K562 (cell line): Measurements from ENCODE around the gene KSR2. TPM values are rescaled to one million over a fixed set of nuclear protein-coding genes. Genes with fewer than 3 reads are reported as not detected.

Source experiments
- ATAC-seq: fragments of 200-7000 bp; cut with Tn5 transposase; 3 replicates; pipeline ENCODE4 v1.9.1; 2020; ENCODE audit warnings: moderate library complexity
- BruUV-seq: library from RNA; stranded (reverse); fragments of 400-500 nt; replicated peaks from 2 replicates; lab custom pipeline; 2021; lab: Mats Ljungman, UMichigan
- CTCF ChIA-PET: fragments of 300-600 bp; formaldehyde crosslinking; extraction: SDS; loops from one replicate; lab custom pipeline; 2021; ENCODE audit warnings: low intra/inter-chr PET ratio; lab: Yijun Ruan, JAX
- POLR2A ChIA-PET: fragments of 300-600, 350-650 bp; sonication (Branson Sonifier 250); formaldehyde crosslinking; extraction: SDS; loops from one replicate; lab custom pipeline; 2021; ENCODE audit warnings: antibody characterized with exemption, inconsistent platforms; lab: Yijun Ruan, JAX
- DNase-seq, 4 experiments: peaks; one replicate each; pipeline versions ENCODE4 v3.0.0 to v3.0.0-alpha.2; 2011 to 2018; ENCODE audit warnings: low spot score in 3 of 4, mixed read lengths in 3 of 4; ENCODE audit errors: extremely low read depth in 1 of 4
- FAIRE-seq: peaks from 2 replicates; lab custom pipeline; 2011; peaks lifted over from hg19 to GRCh38; lab: Jason Lieb, UNC
- H2AFZ ChIP-seq: 2 replicates; pipeline ENCODE4 v1.6.0; 2011; ENCODE audit warnings: low read depth, low read length, control low read depth, inconsistent platforms
- H3K27ac ChIP-seq: fragments of 200-600 bp; 3 replicates; pipeline ENCODE4 v1.8.0; 2011; ENCODE audit warnings: low read depth, mild to moderate bottlenecking, control low read depth, inconsistent platforms, low read length, moderate library complexity, mixed read lengths; ENCODE audit errors: extremely low read depth
- H3K27me3 ChIP-seq, 2 experiments: fragments of 300-600 bp in 1 of 2; 2 replicates in 1 of 2; 3 replicates in 1 of 2; pipeline versions ENCODE4 v1.6.0 to v1.8.0; 2011; ENCODE audit warnings: inconsistent platforms in 2 of 2, low read length in 2 of 2, mild to moderate bottlenecking in 1 of 2, mixed read lengths in 1 of 2, moderate library complexity in 1 of 2; ENCODE audit not compliant: control insufficient read depth in 2 of 2, insufficient read depth in 2 of 2
- H3K36me3 ChIP-seq: fragments of 300-600 bp; 3 replicates; pipeline ENCODE4 v1.8.0; 2011; ENCODE audit warnings: mild to moderate bottlenecking, low read length, inconsistent platforms; ENCODE audit not compliant: control insufficient read depth, insufficient read depth
- H3K4me1 ChIP-seq, 2 experiments: fragments of 200-600 bp in 1 of 2; replicated peaks in 1 of 2; 2 replicates in 1 of 2; 3 replicates in 1 of 2; pipeline versions ENCODE4 v1.5.1 to v1.8.0; 2011; ENCODE audit warnings: inconsistent platforms in 2 of 2, low read length in 2 of 2, mild to moderate bottlenecking in 1 of 2, mixed read lengths in 1 of 2, moderate library complexity in 1 of 2; ENCODE audit not compliant: control insufficient read depth in 2 of 2, insufficient read depth in 2 of 2
- H3K4me2 ChIP-seq: 2 replicates; pipeline ENCODE4 v1.6.1; 2011; ENCODE audit warnings: low read length, control low read depth, inconsistent platforms, mixed read lengths; ENCODE audit not compliant: insufficient read depth
- H3K4me3 ChIP-seq: fragments of 200-600 bp; sonication (generic), shearing (Covaris generic); 2 replicates; pipeline ENCODE4 v1.5.1; 2016; ENCODE audit warnings: control low read depth, inconsistent platforms
- H3K79me2 ChIP-seq: fragments of 200-600 bp; 3 replicates; pipeline ENCODE4 v1.8.0; 2011; ENCODE audit warnings: low read length, inconsistent platforms; ENCODE audit not compliant: control insufficient read depth, insufficient read depth
- H3K9ac ChIP-seq, 2 experiments: 2 replicates each; pipeline versions ENCODE4 v1.6.0 to v1.6.1; 2011; ENCODE audit warnings: low read depth in 2 of 2, low read length in 2 of 2, control low read depth in 1 of 2, inconsistent platforms in 1 of 2, mild to moderate bottlenecking in 1 of 2, mixed read lengths in 1 of 2; ENCODE audit not compliant: insufficient read depth in 1 of 2
- H3K9me1 ChIP-seq: one replicate; pipeline ENCODE4 v1.6.0; 2011; ENCODE audit warnings: inconsistent platforms, mild to moderate bottlenecking, low read length, moderate library complexity; ENCODE audit not compliant: control insufficient read depth, insufficient read depth
- H3K9me3 ChIP-seq: replicated peaks from 2 replicates; pipeline ENCODE4 v1.5.1; 2011; ENCODE audit warnings: low read depth, low read length, inconsistent platforms; ENCODE audit not compliant: control insufficient read depth, insufficient read depth
- H4K20me1 ChIP-seq: replicated peaks from 2 replicates; pipeline ENCODE4 v1.6.1; 2011; ENCODE audit warnings: low read length, inconsistent platforms, mixed read lengths; ENCODE audit not compliant: control insufficient read depth, insufficient read depth
- ARID3A ChIP-seq: IDR thresholded peaks from 2 replicates; pipeline ENCODE4 v1.6.1; 2012; ENCODE audit warnings: low read depth, low read length, improper control_type of control experiment, borderline replicate concordance
- ATF4 ChIP-seq: fragments of 450-650 bp; formaldehyde crosslinking; IDR thresholded peaks from 2 replicates; pipeline ENCODE4 v1.4.0; 2022; ENCODE audit warnings: mild to moderate bottlenecking, moderate library complexity
- DACH1 ChIP-seq: fragments of 450-650 bp; IDR thresholded peaks from 2 replicates; pipeline ENCODE4 v1.6.1; 2018; ENCODE audit not compliant: partially characterized antibody
- HMGN3 ChIP-seq: IDR thresholded peaks from 2 replicates; pipeline ENCODE4 v1.6.1; 2011; ENCODE audit warnings: borderline replicate concordance, low read depth, mild to moderate bottlenecking, mixed read lengths, low read length; ENCODE audit not compliant: insufficient read length; ENCODE audit errors: extremely low read depth
- NCOA2 ChIP-seq, 2 experiments: fragments of 450-650 bp; IDR thresholded peaks; 2 replicates each; pipeline ENCODE4 v1.6.1; 2018; ENCODE audit warnings: mild to moderate bottlenecking in 2 of 2, moderate library complexity in 1 of 2; ENCODE audit not compliant: partially characterized antibody in 2 of 2
- NFE2 ChIP-seq: IDR thresholded peaks from 2 replicates; pipeline ENCODE4 v1.6.1; 2014; ENCODE audit warnings: antibody characterized with exemption, low read depth
- NR2C1 ChIP-seq, 2 experiments: fragments of 450-650 bp; IDR thresholded peaks; 2 replicates each; pipeline ENCODE4 v1.6.1; 2017; ENCODE audit warnings: mild to moderate bottlenecking in 2 of 2, antibody characterized with exemption in 1 of 2, inconsistent platforms in 1 of 2, missing compliant biosample characterization in 1 of 2, missing genetic modification characterization in 1 of 2
- PURB ChIP-seq: sonication (generic); formaldehyde crosslinking; IDR thresholded peaks from 2 replicates; pipeline ENCODE4 v1.9.0; 2021; ENCODE audit warnings: low read depth, mild to moderate bottlenecking, missing genetic modification reagents
- SRSF3 ChIP-seq: fragments of 200-400 bp; formaldehyde crosslinking; IDR thresholded peaks from 2 replicates; pipeline ENCODE4 v1.6.1; 2016; ENCODE audit warnings: mild to moderate bottlenecking, low read length, moderate library complexity; ENCODE audit not compliant: insufficient read depth
- SRSF9 ChIP-seq: fragments of 200-400 bp; formaldehyde crosslinking; IDR thresholded peaks from 2 replicates; pipeline ENCODE4 v1.6.1; 2017; ENCODE audit warnings: low read depth, low read length, borderline replicate concordance
- TARDBP ChIP-seq: fragments of 450-650 bp; IDR thresholded peaks from 2 replicates; pipeline ENCODE4 v1.6.1; 2016
- ZBTB1 ChIP-seq: sonication (generic); formaldehyde crosslinking; IDR thresholded peaks from 2 replicates; pipeline ENCODE4 v1.8.1; 2023; ENCODE audit warnings: missing genetic modification reagents, low read depth, mild to moderate bottlenecking, borderline replicate concordance
- ZBTB7A ChIP-seq: IDR thresholded peaks from 2 replicates; pipeline ENCODE4 v1.6.1; 2011; ENCODE audit warnings: low read depth, mild to moderate bottlenecking, low read length, moderate library complexity, borderline replicate concordance; ENCODE audit not compliant: control insufficient read depth
- ZNF197 ChIP-seq: fragments of 200-800 bp; sonication (Bioruptor generic); IDR thresholded peaks from 2 replicates; pipeline ENCODE4 v1.6.1; 2016; ENCODE audit warnings: low read depth, missing genetic modification characterization, missing compliant biosample characterization
- ZNF696 ChIP-seq: fragments of 250-450 bp; sonication (Bioruptor Pico); conservative IDR thresholded peaks from 2 replicates; pipeline ENCODE4 v1.4.0; 2020; ENCODE audit warnings: mild to moderate bottlenecking, moderate library complexity
- ZNF75A ChIP-seq: fragments of 450-650 bp; formaldehyde crosslinking; IDR thresholded peaks from 2 replicates; pipeline ENCODE4 v1.4.0; 2020; ENCODE audit warnings: mild to moderate bottlenecking
- WGBS: fragments of 100-300 bp; shearing (Covaris generic); methylation state at CpG from one replicate; pipeline ENCODE4 v1.1.6; 2016; ENCODE audit warnings: low coverage, mixed read lengths; ENCODE audit not compliant: insufficient coverage; ENCODE audit errors: missing lambda C conversion rate; 5-methylcytosine and 5-hydroxymethylcytosine counted together
- in situ Hi-C: fragments of 300-500 bp; cut with MboI; formaldehyde crosslinking; loops from 4 replicates; pipeline ENCODE4 v1.15.0; 2018; ENCODE audit warnings: inconsistent platforms, mixed read lengths
- intact Hi-C: fragments of 100-400 bp; cut with micrococcal nuclease; formaldehyde crosslinking; loops from 2 replicates; pipeline ENCODE4 v1.14.2; 2022
- polyA plus RNA-seq, 8 experiments: library from polyadenylated mRNA; depleted of rRNA in 4 of 8; stranded (reverse) in 5 of 8; unstranded in 3 of 8; fragments of >200 nt; fragmentation: Nextera tagmentation in 2 of 8; fragmentation: Illumina TruSeq in 1 of 8; extraction: Ambion mirVana in 2 of 8; extraction: Trizol in 1 of 8; gene quantifications; 2 replicates each; pipeline versions ENCODE4 v1.2.1 to v1.2.3, GENCODE V29; 2011 to 2014; ENCODE audit warnings: inconsistent platforms in 1 of 8, missing spikeins in 1 of 8
- total RNA-seq, 7 experiments: library from RNA; depleted of rRNA in 6 of 7; stranded (reverse); fragments of >200 nt in 6 of 7; fragmentation: Illumina TruSeq in 2 of 7; extraction: Trizol in 2 of 7; gene quantifications; 2 replicates each; pipeline versions ENCODE4 v1.2.1 to v1.2.3, GENCODE V29; 2011 to 2021; ENCODE audit warnings: low replicate concordance in 1 of 7
- TF ChIP-seq, protein P1 (sequence below): fragments of 250-450 bp; sonication (Bioruptor Pico); IDR thresholded peaks from 2 replicates; pipeline ENCODE4 v1.8.0; 2021; ENCODE audit warnings: moderate library complexity, mild to moderate bottlenecking, inconsistent platforms
- TF ChIP-seq, protein P2 (sequence below): fragments of 450-650 bp; formaldehyde crosslinking; IDR thresholded peaks from 2 replicates; pipeline ENCODE4 v1.4.0; 2020; ENCODE audit warnings: mild to moderate bottlenecking, mixed read lengths

KSR2 gene
- total and polyA plus RNA-seq, 9 of the 15 experiments (the other 6 are each of a cell fraction or from before 2014, with no cell fraction given) = not detected

GRCh38 chr12:117967512-117967911, 1.3 kb downstream of the KSR2 start:
- ATAC-seq = no peak

More at GRCh38 chr12:117967512-117967911, 1.3 kb downstream of the KSR2 start:
- in situ Hi-C loops = no loop called here
- Histone ChIP-seq H4K20me1 (no peaks in the 10 kb centered on the region; the same call in 1 of the 2 replicates), H3K4me3 (no peak overlapping the region), H2AFZ (no peak overlapping the region), H3K27ac (no peak overlapping the region), H3K36me3 (no peaks in the 10 kb centered on the region), H3K9me1 (no peaks in the 10 kb centered on the region), H3K9me3 (no peaks in the 10 kb centered on the region), H3K27me3 (peaks cover 4 to 59% of the 10 kb centered on the region in 2 experiments; a peak in 4 of 5 replicates), H3K79me2 (no peaks in the 10 kb centered on the region), H3K9ac (no peak overlapping the region), H3K4me1 (peaks cover 0 to 7% of the 10 kb centered on the region in 2 experiments; a peak in 2 of 5 replicates), H3K4me2 (no peak overlapping the region)
- ChIA-PET CTCF (no interaction called here), POLR2A (no interaction called here)
- no peak for TF ChIP-seq NCOA2 (IDR thresholded peaks at IDR 0.05; ENCODE audit: partially characterized antibody in 2 of 2)
- no peak for TF ChIP-seq ZNF197
- TF ChIP-seq SRSF3 = no peak
- TF ChIP-seq NFE2 = no peak
- TF ChIP-seq, protein P1, sequence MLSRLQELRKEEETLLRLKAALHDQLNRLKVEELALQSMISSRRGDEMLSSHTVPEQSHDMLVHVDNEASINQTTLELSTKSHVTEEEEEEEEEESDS = no peak
- no peak for TF ChIP-seq PURB (CRISPR knock-in tag)
- TF ChIP-seq, protein P2, sequence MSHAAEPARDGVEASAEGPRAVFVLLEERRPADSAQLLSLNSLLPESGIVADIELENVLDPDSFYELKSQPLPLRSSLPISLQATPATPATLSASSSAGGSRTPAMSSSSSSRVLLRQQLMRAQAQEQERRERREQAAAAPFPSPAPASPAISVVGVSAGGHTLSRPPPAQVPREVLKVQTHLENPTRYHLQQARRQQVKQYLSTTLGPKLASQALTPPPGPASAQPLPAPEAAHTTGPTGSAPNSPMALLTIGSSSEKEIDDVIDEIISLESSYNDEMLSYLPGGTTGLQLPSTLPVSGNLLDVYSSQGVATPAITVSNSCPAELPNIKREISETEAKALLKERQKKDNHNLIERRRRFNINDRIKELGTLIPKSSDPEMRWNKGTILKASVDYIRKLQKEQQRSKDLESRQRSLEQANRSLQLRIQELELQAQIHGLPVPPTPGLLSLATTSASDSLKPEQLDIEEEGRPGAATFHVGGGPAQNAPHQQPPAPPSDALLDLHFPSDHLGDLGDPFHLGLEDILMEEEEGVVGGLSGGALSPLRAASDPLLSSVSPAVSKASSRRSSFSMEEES (CRISPR knock-in tag) = no peak
- no peak for TF ChIP-seq ZBTB7A
- TF ChIP-seq SRSF9 = no peak
- TF ChIP-seq ARID3A = no peak
- no peak for TF ChIP-seq ZNF696 (CRISPR knock-in tag)
- TF ChIP-seq ZNF75A = no peak
- no peak for TF ChIP-seq ZBTB1 (CRISPR knock-in tag)
- no peak for TF ChIP-seq ATF4 (CRISPR knock-in tag)
- no peak for TF ChIP-seq DACH1
- no peak for TF ChIP-seq TARDBP
- no peak for TF ChIP-seq NR2C1 (IDR thresholded peaks at IDR 0.05)
- TF ChIP-seq NR2C1 (tag; IDR thresholded peaks at IDR 0.05) = no peak
- no peak for TF ChIP-seq HMGN3
- intact Hi-C loops = no loop called here
- no TSS peak for BruUV-seq
- 0% methylated on average over 10 of the region's 12 CpGs for WGBS
- DNase-seq (no peak), FAIRE-seq (no peak)
